Measurements from ENCODE around the gene MAB21L2.

MAB21L2 gene

GRCh38 chr4:150591904-150592303, 10.0 kb downstream of the MAB21L2 start:
- Histone ChIP-seq H3K27me3 (ENCODE audit: low read length) (no peaks in the 10 kb centered on the region), H3K9me2 (replicated peaks; ENCODE audit: insufficient read depth, low read length) (no peaks in the 10 kb centered on the region), H3K4me3 (ENCODE audit: insufficient read depth, low read length, poor library complexity, severe bottlenecking) (no peak overlapping the region), H3K27ac (ENCODE audit: low read depth, low read length) (no peak overlapping the region), H3K79me2 (ENCODE audit: insufficient read depth, low read length) (no peaks in the 10 kb centered on the region), H3F3A (ENCODE audit: insufficient read depth) (peaks cover 9% of the 10 kb centered on the region; the same call in 1 of the 2 replicates), H3K9ac (ENCODE audit: low read length) (no peak overlapping the region), H3K4me2 (ENCODE audit: low read depth, low read length, poor library complexity, severe bottlenecking) (no peak overlapping the region), H2AFZ (ENCODE audit: low read depth, low read length, severe bottlenecking) (no peak overlapping the region), H3K36me3 (ENCODE audit: low read length) (no peaks in the 10 kb centered on the region; the same call in 1 of the 2 replicates), H3K9me3 (ENCODE audit: insufficient read depth, low read length) (no peaks in the 10 kb centered on the region), H4K20me1 (ENCODE audit: low read depth, low read length) (no peaks in the 10 kb centered on the region)
- TF ChIP-seq EZH2phosphoT487 (conservative IDR thresholded peaks at IDR 0.05; ENCODE audit: low read length) (no peak), CTCF (IDR thresholded peaks at IDR 0.05; ENCODE audit: insufficient read depth, low read length, poor library complexity, severe bottlenecking) (no peak)

- H3K79me2 ChIP-seq (ENCODE audit: insufficient read depth, low read length) = no peaks in the 10 kb centered on the region
- peaks cover 9% of the 10 kb centered on the region; the same call in 1 of the 2 replicates for H3F3A ChIP-seq (ENCODE audit: insufficient read depth)
- H2AFZ ChIP-seq (ENCODE audit: low read depth, low read length, severe bottlenecking) = no peak overlapping the region
- no peaks in the 10 kb centered on the region for H3K9me2 ChIP-seq (replicated peaks; ENCODE audit: insufficient read depth, low read length)
- no peak overlapping the region for H3K4me2 ChIP-seq (ENCODE audit: low read depth, low read length, poor library complexity, severe bottlenecking)
- H3K27ac ChIP-seq (ENCODE audit: low read depth, low read length) = no peak overlapping the region
- TF ChIP-seq EZH2phosphoT487 (conservative IDR thresholded peaks at IDR 0.05; ENCODE audit: low read length) = no peak
- no peak for TF ChIP-seq CTCF (IDR thresholded peaks at IDR 0.05; ENCODE audit: insufficient read depth, low read length, poor library complexity, severe bottlenecking)
- H3K4me3 ChIP-seq (ENCODE audit: insufficient read depth, low read length, poor library complexity, severe bottlenecking) = no peak overlapping the region
- no peaks in the 10 kb centered on the region for H3K27me3 ChIP-seq (ENCODE audit: low read length)
- peaks cover 14% of the 10 kb centered on the region for H3K36me3 ChIP-seq (ENCODE audit: low read length)
- H3K9ac ChIP-seq (ENCODE audit: low read length) = no peak overlapping the region
- no peaks in the 10 kb centered on the region for H4K20me1 ChIP-seq (ENCODE audit: low read depth, low read length)
- no peaks in the 10 kb centered on the region for H3K9me3 ChIP-seq (ENCODE audit: insufficient read depth, low read length)
These were observed 12.0 kb downstream of the MAB21L2 start for GRCh38 chr4:150593996-150594395.

GRCh38 chr4:150598909-150599308, 17.0 kb downstream of the MAB21L2 start:
- H3K4me2 ChIP-seq (ENCODE audit: low read depth, low read length, poor library complexity, severe bottlenecking) = no peak overlapping the region
- H3K4me3 ChIP-seq (ENCODE audit: insufficient read depth, low read length, poor library complexity, severe bottlenecking) = no peak overlapping the region
- no peak overlapping the region for H3K9ac ChIP-seq (ENCODE audit: low read length)

More at GRCh38 chr4:150598909-150599308, 17.0 kb downstream of the MAB21L2 start:
- Histone ChIP-seq H3K27ac (ENCODE audit: low read depth, low read length) (no peak overlapping the region), H3F3A (ENCODE audit: insufficient read depth) (peaks cover 9% of the 10 kb centered on the region; the same call in 1 of the 2 replicates), H3K9me2 (replicated peaks; ENCODE audit: insufficient read depth, low read length) (no peaks in the 10 kb centered on the region), H3K27me3 (ENCODE audit: low read length) (no peaks in the 10 kb centered on the region), H3K36me3 (ENCODE audit: low read length) (peaks cover 14% of the 10 kb centered on the region), H3K79me2 (ENCODE audit: insufficient read depth, low read length) (no peaks in the 10 kb centered on the region), H2AFZ (ENCODE audit: low read depth, low read length, severe bottlenecking) (no peak overlapping the region), H4K20me1 (ENCODE audit: low read depth, low read length) (no peaks in the 10 kb centered on the region), H3K9me3 (ENCODE audit: insufficient read depth, low read length) (no peaks in the 10 kb centered on the region)
- no peak for TF ChIP-seq CTCF (IDR thresholded peaks at IDR 0.05; ENCODE audit: insufficient read depth, low read length, poor library complexity, severe bottlenecking)
- TF ChIP-seq EZH2phosphoT487 (conservative IDR thresholded peaks at IDR 0.05; ENCODE audit: low read length) = no peak
